Stimulated activated CD4-positive, alpha-beta T cell treated with anti-CD3 and anti-CD28 coated beads, Interleukin-2, amount 100 ng/mL, for 24 hours (primary cell): ENCODE measurements around the gene TANGO6.

Source experiments
- DNase-seq, 2 donors: peaks; one replicate each; pipeline ENCODE4 v3.0.0-alpha.2; 2020

TANGO6 gene

GRCh38 chr16:68869492-68870088, 26.3 kb downstream of the TANGO6 start:
- DNase-seq: no peak

GRCh38 chr16:68873635-68874471, 30.5 kb downstream of the TANGO6 start:
- DNase-seq: no peak

- DNase-seq: no peak
Measured at GRCh38 chr16:68875871-68876270, 32.5 kb downstream of the TANGO6 start.

- DNase-seq: no peak
Measured at GRCh38 chr16:68883685-68884084, 40.4 kb downstream of the TANGO6 start.

GRCh38 chr16:68884401-68884800, 41.1 kb downstream of the TANGO6 start:
- no peak for DNase-seq

GRCh38 chr16:68884861-68885720, 41.8 kb downstream of the TANGO6 start:
- no peak for DNase-seq

GRCh38 chr16:68887107-68887506, 43.8 kb downstream of the TANGO6 start:
- DNase-seq: no peak

GRCh38 chr16:68889508-68890150, 46.3 kb downstream of the TANGO6 start:
- DNase-seq: no peak

- no peak for DNase-seq
Measured at GRCh38 chr16:68892214-68892613, 48.9 kb downstream of the TANGO6 start.

- no peak for DNase-seq
Measured at GRCh38 chr16:68892898-68893297, 49.6 kb downstream of the TANGO6 start.

GRCh38 chr16:68893710-68894705, 50.7 kb downstream of the TANGO6 start:
- DNase-seq: no peak

GRCh38 chr16:68894714-68895113, 51.4 kb downstream of the TANGO6 start:
- DNase-seq: no peak

GRCh38 chr16:68898026-68898425, 54.7 kb downstream of the TANGO6 start:
- DNase-seq: no peak

GRCh38 chr16:68900009-68900408, 56.7 kb downstream of the TANGO6 start:
- no peak for DNase-seq

- DNase-seq: no peak
Measured at GRCh38 chr16:68902003-68902968, 59.0 kb downstream of the TANGO6 start.

- DNase-seq: no peak
Measured at GRCh38 chr16:68902969-68903345, 59.6 kb downstream of the TANGO6 start.

- no peak for DNase-seq
Measured at GRCh38 chr16:68907297-68907696, 64.0 kb downstream of the TANGO6 start.

- no peak for DNase-seq
Measured at GRCh38 chr16:68907781-68908181, 64.5 kb downstream of the TANGO6 start.

- no peak for DNase-seq
Measured at GRCh38 chr16:68909099-68909733, 65.9 kb downstream of the TANGO6 start.

GRCh38 chr16:68910051-68910450, 66.7 kb downstream of the TANGO6 start:
- no peak for DNase-seq
